ENCODE results near the gene QRICH2.
A peak's percentile ranks its signal among the peaks of the same experiment; 100 is the strongest.
"Not testable (repeated sequence)": the region's sequence is repeated elsewhere in the genome, so short reads cannot be mapped to it uniquely, and the experiment has no call there.

Gene QRICH2

GRCh38 chr17:76318586-76318985 is 10.5 kb upstream of the QRICH2 start:
- no peak for DNase-seq

- DNase-seq = no peak
Observed at GRCh38 chr17:76317535-76317934, 9.5 kb upstream of the QRICH2 start.

GRCh38 chr17:76314392-76315227 is 6.5 kb upstream of the QRICH2 start:
- DNase-seq = no peak

- no peak for DNase-seq
Observed at GRCh38 chr17:76312735-76313134, 4.7 kb upstream of the QRICH2 start.

GRCh38 chr17:76309461-76309860 is 1.4 kb upstream of the QRICH2 start:
- DNase-seq = no peak

- DNase-seq = no peak
Observed at GRCh38 chr17:76307299-76307965, 644 bp downstream of the QRICH2 start.

GRCh38 chr17:76305135-76305454 is 3.0 kb downstream of the QRICH2 start:
- not testable (repeated sequence) for DNase-seq

- no peak for DNase-seq
Observed at GRCh38 chr17:76304226-76305134, 3.6 kb downstream of the QRICH2 start.

GRCh38 chr17:76297436-76297835 is 10.6 kb downstream of the QRICH2 start:
- no peak for DNase-seq

GRCh38 chr17:76296889-76297288 is 11.2 kb downstream of the QRICH2 start:
- DNase-seq = no peak

- no peak for DNase-seq
Observed at GRCh38 chr17:76296186-76296585, 11.9 kb downstream of the QRICH2 start.

- DNase-seq = no peak
Observed at GRCh38 chr17:76293106-76293505, 15.0 kb downstream of the QRICH2 start.

- no peak for DNase-seq
Observed at GRCh38 chr17:76292567-76292966, 15.5 kb downstream of the QRICH2 start.

- no peak for DNase-seq
Observed at GRCh38 chr17:76281573-76282371, 26.3 kb downstream of the QRICH2 start.

GRCh38 chr17:76280650-76281049 is 27.4 kb downstream of the QRICH2 start:
- no peak for DNase-seq

- DNase-seq = no peak
Observed at GRCh38 chr17:76279742-76280287, 28.3 kb downstream of the QRICH2 start.

GRCh38 chr17:76278952-76279741 is 28.9 kb downstream of the QRICH2 start:
- DNase-seq = peak; percentile 66

GRCh38 chr17:76278268-76278908 is 29.7 kb downstream of the QRICH2 start:
- no peak for DNase-seq

GRCh38 chr17:76277300-76278267 is 30.5 kb downstream of the QRICH2 start:
- no peak for DNase-seq

All from SHP77 treated with DMSO at 0.1 percent for 48 hours (cell line).